ENCODE results near the gene PRKCE. TPM values are rescaled to one million over a fixed set of nuclear protein-coding genes. Genes with fewer than 3 reads are reported as not detected.

Gene PRKCE
- total and polyA plus RNA-seq, 2 of the 8 experiments (the other 6 are each of a cell fraction or from before 2014, with no cell fraction given), result 0.54 to 2.1 TPM

GRCh38 chr2:45647986-45648520 lies 3.4 kb upstream of the PRKCE start:
- POLR2A ChIA-PET (ENCODE audit: partially characterized antibody), result no interaction called here
- H3K23ac ChIP-seq (ENCODE audit: insufficient read length), result no peak overlapping the region
- 87% methylated on average over 3 of the region's 3 CpGs; no CpG with 5 or more reads in 1 of the 2 experiments for WGBS, 2 experiments (ENCODE audit: extremely low coverage in 1 of 2, insufficient coverage in 1 of 2, insufficient read length in 1 of 2, insufficient replicate concordance in 2 of 2, low coverage in 1 of 2, low lambda C conversion rate in 2 of 2, missing lambda C conversion rate in 1 of 2)
- H3K79me1 ChIP-seq (ENCODE audit: low read depth, low read length), result no peaks in the 10 kb centered on the region
- H3K27me3 ChIP-seq (replicated peaks in 1 of 4; ENCODE audit: control insufficient read depth in 3 of 4, extremely low read depth in 1 of 4, insufficient read depth in 3 of 4, low read length in 3 of 4), result peaks cover 21 to 58% (median 44%) of the 10 kb centered on the region in 4 experiments
- no peak overlapping the region for H3K9ac ChIP-seq (replicated peaks in 1 of 4; ENCODE audit: extremely low read depth in 1 of 4, low read depth in 3 of 4, low read length in 3 of 4)
- H2BK12ac ChIP-seq (ENCODE audit: low read depth, low read length), result no peak overlapping the region
- H3K79me2 ChIP-seq (ENCODE audit: control insufficient read depth in 1 of 2, insufficient read depth in 2 of 2, low read length in 2 of 2), result no peaks in the 10 kb centered on the region
- H2AK5ac ChIP-seq (ENCODE audit: low read depth, low read length), result no peak overlapping the region
- H3K14ac ChIP-seq (ENCODE audit: insufficient read length), result no peak overlapping the region
- no peak overlapping the region for H3K27ac ChIP-seq (ENCODE audit: low read depth, low read length)
- H2AFZ ChIP-seq (ENCODE audit: low read length), result no peak overlapping the region
- peaks cover 0 to 3% of the 10 kb centered on the region in 2 experiments for H4K20me1 ChIP-seq (replicated peaks in 1 of 2; ENCODE audit: control insufficient read depth in 1 of 2, insufficient read depth in 2 of 2, low read length in 2 of 2)
- H4K5ac ChIP-seq (ENCODE audit: insufficient read length, low read depth, low read length), result no peak overlapping the region
- TF ChIP-seq SP4 (IDR thresholded peaks at IDR 0.05; ENCODE audit: low read length) (no peak), NRF1 (IDR thresholded peaks at IDR 0.05; ENCODE audit: low read depth, low read length) (no peak), CBX5 (IDR thresholded peaks at IDR 0.05; ENCODE audit: low read depth, low read length) (no peak), KDM1A (IDR thresholded peaks at IDR 0.05; ENCODE audit: borderline replicate concordance, low read length) (no peak), SIX5 (IDR thresholded peaks at IDR 0.05; ENCODE audit: low read depth, low read length) (no peak), USF2 (IDR thresholded peaks at IDR 0.05; ENCODE audit: low read length) (no peak), RXRA (IDR thresholded peaks at IDR 0.05; ENCODE audit: insufficient read depth, low read depth, low read length) (no peak), TEAD4 (IDR thresholded peaks at IDR 0.05; ENCODE audit: low read depth, low read length) (no peak)
- H3K4me1 ChIP-seq (replicated peaks in 1 of 4; ENCODE audit: control insufficient read depth in 3 of 4, insufficient read depth in 4 of 4, low read length in 3 of 4), result peaks cover 2 to 6% (median 3%) of the 10 kb centered on the region in 4 experiments
- peaks cover 23% of the 10 kb centered on the region for H3K23me2 ChIP-seq (ENCODE audit: low read depth, low read length)
- H2BK5ac ChIP-seq (ENCODE audit: low read depth, low read length), result no peak overlapping the region
- no peak overlapping the region for H4K91ac ChIP-seq (replicated peaks; ENCODE audit: insufficient read length, low read length)
- H3K36me3 ChIP-seq (ENCODE audit: control insufficient read depth in 2 of 4, insufficient read depth in 4 of 4, low read length in 3 of 4), result no peaks in the 10 kb centered on the region
- DNase-seq (ENCODE audit: low read depth in 1 of 2, low spot score in 2 of 2), result no peak
- no peak overlapping the region for H2BK120ac ChIP-seq (replicated peaks; ENCODE audit: low read depth, low read length)
- no peak overlapping the region for H3K4ac ChIP-seq (replicated peaks; ENCODE audit: insufficient read length, low read depth, low read length)
- CTCF ChIA-PET (ENCODE audit: partially characterized antibody), result interaction anchor here (1.1 to 1.9 kb wide), 4 partner anchors 73 to 288 kb away, joined by 4 to 5 read pairs (median 4); no protein-coding TSS in a partner anchor
- no peak overlapping the region for H3K4me3 ChIP-seq (ENCODE audit: extremely low read depth in 1 of 4, insufficient read depth in 2 of 4, low read depth in 3 of 4, low read length in 4 of 4)
- H2BK15ac ChIP-seq (ENCODE audit: low read length), result no peak overlapping the region
- H3K56ac ChIP-seq (replicated peaks; ENCODE audit: insufficient read length, low read depth, low read length), result no peak overlapping the region
- no peak overlapping the region for H3K4me2 ChIP-seq (ENCODE audit: insufficient read depth in 1 of 2, low read depth in 2 of 2, low read length in 2 of 2)
- no peaks in the 10 kb centered on the region for H3K9me3 ChIP-seq (ENCODE audit: insufficient read depth in 2 of 2, low read depth in 1 of 2, low read length in 1 of 2)
- no peak overlapping the region for H3K18ac ChIP-seq (ENCODE audit: extremely low read depth, low read length)
- no peak overlapping the region for H4K8ac ChIP-seq (ENCODE audit: extremely low read depth, insufficient read depth, low read length)
- H2BK20ac ChIP-seq (ENCODE audit: low read length), result no peak overlapping the region
- no peak for FAIRE-seq
